ENCODE measurements around the gene RRAS.

The RRAS gene

GRCh38 chr19:49687150-49687549 is 47.2 kb upstream of the RRAS start:
- H3K27ac ChIP-seq, result no peak overlapping the region
- H3K4me3 ChIP-seq, result no peak overlapping the region
- DNase-seq, result no peak
- peaks cover 41 to 60% (median 59%) of the 10 kb centered on the region in 3 donors for H3K36me3 ChIP-seq
- intact Hi-C loops (cut with DNase I; ENCODE audit: low total_unique reads), result no loop called here
- TF ChIP-seq CTCF (IDR thresholded peaks at IDR 0.05), result no peak
- H3K9me3 ChIP-seq, result no peaks in the 10 kb centered on the region
- peaks cover 0 to 15% of the 10 kb centered on the region in 2 donors for H3K27me3 ChIP-seq
- peaks cover 0 to 31% (median 25%) of the 10 kb centered on the region in 4 donors for H3K4me1 ChIP-seq

GRCh38 chr19:49686503-49687088 is 46.7 kb upstream of the RRAS start:
- peaks cover 47 to 66% (median 65%) of the 10 kb centered on the region in 3 donors for H3K36me3 ChIP-seq
- peaks cover 0 to 10% of the 10 kb centered on the region in 2 donors for H3K27me3 ChIP-seq
- no peak overlapping the region for H3K27ac ChIP-seq
- peaks cover 0 to 27% (median 24%) of the 10 kb centered on the region in 4 donors for H3K4me1 ChIP-seq
- TF ChIP-seq CTCF (IDR thresholded peaks at IDR 0.05), result no peak
- no peak overlapping the region for H3K4me3 ChIP-seq
- intact Hi-C loops (cut with DNase I; ENCODE audit: low total_unique reads), result no loop called here
- DNase-seq, result no peak
- H3K9me3 ChIP-seq, result no peaks in the 10 kb centered on the region

- TF ChIP-seq CTCF (IDR thresholded peaks at IDR 0.05), result no peak
- intact Hi-C loops (cut with DNase I; ENCODE audit: low total_unique reads), result no loop called here
- Histone ChIP-seq H3K4me1 (peaks cover 0 to 24% (median 20%) of the 10 kb centered on the region in 4 donors), H3K27me3 (peaks cover 0 to 3% of the 10 kb centered on the region in 2 donors), H3K9me3 (no peaks in the 10 kb centered on the region), H3K36me3 (peaks cover 53 to 73% (median 70%) of the 10 kb centered on the region in 3 donors), H3K4me3 (no peak overlapping the region), H3K27ac (no peak overlapping the region)
- no peak for DNase-seq
Measured at GRCh38 chr19:49685845-49686332, 45.9 kb upstream of the RRAS start.

- Histone ChIP-seq H3K4me3 (no peak overlapping the region), H3K27ac (no peak overlapping the region), H3K36me3 (peaks cover 53 to 76% (median 70%) of the 10 kb centered on the region in 3 donors), H3K9me3 (no peaks in the 10 kb centered on the region), H3K4me1 (peaks cover 0 to 24% (median 20%) of the 10 kb centered on the region in 4 donors), H3K27me3 (peaks cover 0 to 3% of the 10 kb centered on the region in 2 donors)
- intact Hi-C loops (cut with DNase I; ENCODE audit: low total_unique reads), result no loop called here
- no peak for DNase-seq
- TF ChIP-seq CTCF (IDR thresholded peaks at IDR 0.05), result no peak
Measured at GRCh38 chr19:49684983-49685553, 45.1 kb upstream of the RRAS start.

GRCh38 chr19:49684251-49684982 is 44.5 kb upstream of the RRAS start:
- Histone ChIP-seq H3K9me3 (no peaks in the 10 kb centered on the region), H3K4me1 (peaks cover 0 to 24% (median 20%) of the 10 kb centered on the region in 4 donors), H3K27ac (no peak overlapping the region), H3K36me3 (peaks cover 53 to 76% (median 70%) of the 10 kb centered on the region in 3 donors), H3K27me3 (peaks cover 0 to 1% of the 10 kb centered on the region in 2 donors), H3K4me3 (no peak overlapping the region)
- peak in 1 of 2 experiments; percentile 12 for TF ChIP-seq CTCF (IDR thresholded peaks at IDR 0.05)
- no peak for DNase-seq
- intact Hi-C loops (cut with DNase I; ENCODE audit: low total_unique reads), result no loop called here

All from tibial artery (tissue), 4 donors.